K562 (cell line): ENCODE measurements around the gene CCDC85C. TPM values are rescaled to one million over a fixed set of nuclear protein-coding genes. Genes with fewer than 3 reads are reported as not detected.
A peak's percentile ranks its signal among the peaks of the same experiment; 100 is the strongest.

Experiments used
- BCOR ChIP-seq: fragments of 450-650 bp; IDR thresholded peaks from 2 replicates; pipeline ENCODE4 v1.6.1; 2016
- CBX2 ChIP-seq: fragments of 200-600 bp; sonication (generic); IDR thresholded peaks from one replicate; pipeline ENCODE4 v1.6.1; 2012; ENCODE audit warnings: mild to moderate bottlenecking, low read length, inconsistent platforms; ENCODE audit not compliant: insufficient read depth, poor library complexity, severe bottlenecking
- GTF2A2 ChIP-seq: IDR thresholded peaks from 2 replicates; pipeline ENCODE4 v1.6.1; 2016; ENCODE audit warnings: mild to moderate bottlenecking, missing genetic modification characterization, missing compliant biosample characterization
- MAFF ChIP-seq: IDR thresholded peaks from 2 replicates; pipeline ENCODE4 v1.6.1; 2012; ENCODE audit warnings: low read length, improper control_type of control experiment
- MCM2 ChIP-seq: fragments of 450-650 bp; IDR thresholded peaks from 2 replicates; pipeline ENCODE4 v1.6.1; 2017; ENCODE audit warnings: low read depth, mild to moderate bottlenecking
- MED1 ChIP-seq: sonication (generic); formaldehyde crosslinking; IDR thresholded peaks from 2 replicates; pipeline ENCODE4 v1.8.1; 2023; ENCODE audit warnings: missing genetic modification reagents, borderline replicate concordance
- PHB2 ChIP-seq: fragments of 450-650 bp; IDR thresholded peaks from 2 replicates; pipeline ENCODE4 v1.6.1; 2017; ENCODE audit warnings: low read depth
- RBBP5 ChIP-seq: fragments of 200-600 bp; sonication (generic); IDR thresholded peaks from 2 replicates; pipeline ENCODE4 v1.6.1; 2012; ENCODE audit warnings: borderline replicate concordance, mild to moderate bottlenecking, low read length, control low read depth, inconsistent platforms; ENCODE audit not compliant: insufficient read depth, poor library complexity, severe bottlenecking
- RBM25 ChIP-seq: fragments of 200-400 bp; formaldehyde crosslinking; IDR thresholded peaks from 2 replicates; pipeline ENCODE4 v1.6.1; 2018; ENCODE audit warnings: low read length, low read depth, moderate library complexity; ENCODE audit not compliant: severe bottlenecking
- SP1 ChIP-seq: sonication (generic); formaldehyde crosslinking; IDR thresholded peaks from 2 replicates; pipeline ENCODE4 v1.8.1; 2022; ENCODE audit warnings: mild to moderate bottlenecking, missing genetic modification reagents
- SRSF1 ChIP-seq: fragments of 200-400 bp; formaldehyde crosslinking; IDR thresholded peaks from 2 replicates; pipeline ENCODE4 v1.6.1; 2017; ENCODE audit warnings: mild to moderate bottlenecking, low read depth, low read length, moderate library complexity
- TEAD1 ChIP-seq, 2 experiments: fragments of 450-650 bp in 1 of 2; sonication (generic) in 1 of 2; formaldehyde crosslinking; IDR thresholded peaks; 2 replicates each; pipeline versions ENCODE4 v1.4.0 to v1.8.0; 2020 to 2022; ENCODE audit warnings: mild to moderate bottlenecking in 2 of 2, missing genetic modification reagents in 1 of 2
- ZNF586 ChIP-seq: fragments of 450-650 bp; formaldehyde crosslinking; conservative IDR thresholded peaks from 2 replicates; pipeline ENCODE4 v1.4.0; 2020; ENCODE audit warnings: mild to moderate bottlenecking, moderate library complexity
- polyA plus RNA-seq, 8 experiments: library from polyadenylated mRNA; depleted of rRNA in 4 of 8; stranded (reverse) in 5 of 8; unstranded in 3 of 8; fragments of >200 nt; fragmentation: Nextera tagmentation in 2 of 8; fragmentation: Illumina TruSeq in 1 of 8; extraction: Ambion mirVana in 2 of 8; extraction: Trizol in 1 of 8; gene quantifications; 2 replicates each; pipeline versions ENCODE4 v1.2.1 to v1.2.3, GENCODE V29; 2011 to 2014; ENCODE audit warnings: inconsistent platforms in 1 of 8, missing spikeins in 1 of 8
- total RNA-seq, 7 experiments: library from RNA; depleted of rRNA in 6 of 7; stranded (reverse); fragments of >200 nt in 6 of 7; fragmentation: Illumina TruSeq in 2 of 7; extraction: Trizol in 2 of 7; gene quantifications; 2 replicates each; pipeline versions ENCODE4 v1.2.1 to v1.2.3, GENCODE V29; 2011 to 2021; ENCODE audit warnings: low replicate concordance in 1 of 7
- TF ChIP-seq, protein P1 (sequence below), 2 experiments: fragments of 450-650 bp in 1 of 2; sonication (generic) in 1 of 2; formaldehyde crosslinking in 1 of 2; IDR thresholded peaks; 2 replicates each; pipeline versions ENCODE4 v1.7.1 to v1.9.0; 2016 to 2022; ENCODE audit warnings: inconsistent platforms in 1 of 2, mild to moderate bottlenecking in 1 of 2, missing genetic modification reagents in 1 of 2
- TF ChIP-seq, protein P2 (sequence below), 2 experiments: fragments of 450-650 bp in 1 of 2; IDR thresholded peaks; 2 replicates each; pipeline ENCODE4 v1.6.1; 2011 to 2017; ENCODE audit warnings: low read depth in 2 of 2, antibody characterized with exemption in 1 of 2, borderline replicate concordance in 1 of 2, low read length in 1 of 2, mild to moderate bottlenecking in 1 of 2, mixed read lengths in 1 of 2; ENCODE audit not compliant: control insufficient read depth in 1 of 2

CCDC85C gene
- total and polyA plus RNA-seq, 9 of the 15 experiments (the other 6 are each of a cell fraction or from before 2014, with no cell fraction given) = 0.18 to 22.0 (median 6.3) TPM

DNA sequence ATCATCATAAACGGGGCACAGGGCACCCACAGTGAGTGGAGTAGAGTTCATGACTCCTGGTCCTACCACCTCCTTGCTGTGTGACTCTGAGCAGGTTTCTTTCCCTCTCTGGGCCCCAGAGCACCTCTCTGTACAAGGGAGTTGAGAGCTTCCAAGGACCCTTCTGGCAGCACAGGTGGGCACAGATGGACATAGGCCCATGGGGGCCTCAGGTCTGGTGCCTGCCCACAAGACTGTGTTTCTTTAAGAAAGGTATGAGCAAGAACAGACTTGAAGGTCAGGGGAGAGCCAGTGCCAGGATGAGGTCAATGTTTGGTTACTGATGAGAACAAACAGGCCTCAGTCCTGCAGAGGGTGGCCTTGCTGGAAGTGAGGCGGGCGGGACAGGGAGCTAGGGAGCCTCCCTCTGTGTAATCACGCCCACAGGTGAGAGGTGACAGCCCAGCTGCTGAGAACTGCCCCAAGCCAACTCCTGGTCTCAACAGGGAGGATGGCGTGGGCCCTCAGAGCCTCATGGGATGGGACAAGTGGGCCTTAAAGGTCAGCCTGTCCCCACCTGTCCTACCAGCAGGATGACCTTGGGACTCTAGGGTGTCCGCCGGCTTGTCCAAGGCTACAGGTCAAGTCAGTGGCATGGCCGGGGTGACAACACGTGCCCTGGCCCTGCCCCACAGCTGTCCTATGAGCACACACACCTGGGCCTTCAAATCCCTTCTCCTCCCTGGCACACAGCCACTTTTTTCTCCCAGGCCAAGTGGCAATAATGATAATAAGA lies 49.1 kb downstream of the CCDC85C start (continued):
- TF ChIP-seq ZNF586 (CRISPR knock-in tag) (no peak), SRSF1 (no peak), GTF2A2 (tag) (no peak), TEAD1 (CRISPR knock-in tag; IDR thresholded peaks at IDR 0.05) (no peak), PHB2 (no peak), MED1 (CRISPR knock-in tag) (no peak), CBX2 (no peak), BCOR (0 out of 2 replicates have a peak, but pooled peaks have one; percentile 31), MCM2 (no peak), MAFF (no peak), RBBP5 (no peak), SP1 (CRISPR knock-in tag) (no peak), RBM25 (peak; percentile 18)
- TF ChIP-seq, protein P1, sequence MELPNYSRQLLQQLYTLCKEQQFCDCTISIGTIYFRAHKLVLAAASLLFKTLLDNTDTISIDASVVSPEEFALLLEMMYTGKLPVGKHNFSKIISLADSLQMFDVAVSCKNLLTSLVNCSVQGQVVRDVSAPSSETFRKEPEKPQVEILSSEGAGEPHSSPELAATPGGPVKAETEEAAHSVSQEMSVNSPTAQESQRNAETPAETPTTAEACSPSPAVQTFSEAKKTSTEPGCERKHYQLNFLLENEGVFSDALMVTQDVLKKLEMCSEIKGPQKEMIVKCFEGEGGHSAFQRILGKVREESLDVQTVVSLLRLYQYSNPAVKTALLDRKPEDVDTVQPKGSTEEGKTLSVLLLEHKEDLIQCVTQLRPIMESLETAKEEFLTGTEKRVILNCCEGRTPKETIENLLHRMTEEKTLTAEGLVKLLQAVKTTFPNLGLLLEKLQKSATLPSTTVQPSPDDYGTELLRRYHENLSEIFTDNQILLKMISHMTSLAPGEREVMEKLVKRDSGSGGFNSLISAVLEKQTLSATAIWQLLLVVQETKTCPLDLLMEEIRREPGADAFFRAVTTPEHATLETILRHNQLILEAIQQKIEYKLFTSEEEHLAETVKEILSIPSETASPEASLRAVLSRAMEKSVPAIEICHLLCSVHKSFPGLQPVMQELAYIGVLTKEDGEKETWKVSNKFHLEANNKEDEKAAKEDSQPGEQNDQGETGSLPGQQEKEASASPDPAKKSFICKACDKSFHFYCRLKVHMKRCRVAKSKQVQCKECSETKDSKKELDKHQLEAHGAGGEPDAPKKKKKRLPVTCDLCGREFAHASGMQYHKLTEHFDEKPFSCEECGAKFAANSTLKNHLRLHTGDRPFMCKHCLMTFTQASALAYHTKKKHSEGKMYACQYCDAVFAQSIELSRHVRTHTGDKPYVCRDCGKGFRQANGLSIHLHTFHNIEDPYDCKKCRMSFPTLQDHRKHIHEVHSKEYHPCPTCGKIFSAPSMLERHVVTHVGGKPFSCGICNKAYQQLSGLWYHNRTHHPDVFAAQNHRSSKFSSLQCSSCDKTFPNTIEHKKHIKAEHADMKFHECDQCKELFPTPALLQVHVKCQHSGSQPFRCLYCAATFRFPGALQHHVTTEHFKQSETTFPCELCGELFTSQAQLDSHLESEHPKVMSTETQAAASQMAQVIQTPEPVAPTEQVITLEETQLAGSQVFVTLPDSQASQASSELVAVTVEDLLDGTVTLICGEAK (IDR thresholded peaks at IDR 0.05) = no peak
- TF ChIP-seq, protein P1 (CRISPR knock-in tag; IDR thresholded peaks at IDR 0.05) = no peak
- TF ChIP-seq, protein P2, sequence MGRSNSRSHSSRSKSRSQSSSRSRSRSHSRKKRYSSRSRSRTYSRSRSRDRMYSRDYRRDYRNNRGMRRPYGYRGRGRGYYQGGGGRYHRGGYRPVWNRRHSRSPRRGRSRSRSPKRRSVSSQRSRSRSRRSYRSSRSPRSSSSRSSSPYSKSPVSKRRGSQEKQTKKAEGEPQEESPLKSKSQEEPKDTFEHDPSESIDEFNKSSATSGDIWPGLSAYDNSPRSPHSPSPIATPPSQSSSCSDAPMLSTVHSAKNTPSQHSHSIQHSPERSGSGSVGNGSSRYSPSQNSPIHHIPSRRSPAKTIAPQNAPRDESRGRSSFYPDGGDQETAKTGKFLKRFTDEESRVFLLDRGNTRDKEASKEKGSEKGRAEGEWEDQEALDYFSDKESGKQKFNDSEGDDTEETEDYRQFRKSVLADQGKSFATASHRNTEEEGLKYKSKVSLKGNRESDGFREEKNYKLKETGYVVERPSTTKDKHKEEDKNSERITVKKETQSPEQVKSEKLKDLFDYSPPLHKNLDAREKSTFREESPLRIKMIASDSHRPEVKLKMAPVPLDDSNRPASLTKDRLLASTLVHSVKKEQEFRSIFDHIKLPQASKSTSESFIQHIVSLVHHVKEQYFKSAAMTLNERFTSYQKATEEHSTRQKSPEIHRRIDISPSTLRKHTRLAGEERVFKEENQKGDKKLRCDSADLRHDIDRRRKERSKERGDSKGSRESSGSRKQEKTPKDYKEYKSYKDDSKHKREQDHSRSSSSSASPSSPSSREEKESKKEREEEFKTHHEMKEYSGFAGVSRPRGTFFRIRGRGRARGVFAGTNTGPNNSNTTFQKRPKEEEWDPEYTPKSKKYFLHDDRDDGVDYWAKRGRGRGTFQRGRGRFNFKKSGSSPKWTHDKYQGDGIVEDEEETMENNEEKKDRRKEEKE (IDR thresholded peaks at IDR 0.05; ENCODE audit: borderline replicate concordance in 1 of 2, control insufficient read depth in 1 of 2, low read depth in 2 of 2, low read length in 1 of 2) = no peak
